ENCODE data around the gene CCDC88C. TPM values are rescaled to one million over a fixed set of nuclear protein-coding genes. Genes with fewer than 3 reads are reported as not detected.

CCDC88C gene
- total RNA-seq, 1 donor from 2014 or later = 2.8 TPM

DNA sequence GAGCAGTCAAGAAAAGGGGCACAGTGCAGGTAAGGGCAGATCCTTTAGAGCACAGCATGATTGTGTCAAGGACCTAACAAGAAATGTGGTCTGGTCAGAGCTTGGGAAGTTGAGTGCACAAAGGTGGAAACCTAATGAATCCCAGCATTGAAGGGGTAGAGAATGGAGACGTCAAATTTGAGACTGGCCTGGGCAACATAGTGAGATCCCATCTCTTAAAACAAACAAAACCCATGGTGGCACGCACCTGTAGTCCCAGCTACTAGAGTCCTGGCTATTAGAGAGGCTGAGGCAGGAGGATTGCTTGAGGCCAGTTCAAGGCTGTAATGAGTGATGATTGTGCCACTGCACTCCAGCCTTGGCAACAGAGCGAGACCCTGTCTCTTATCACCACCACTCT, 37.0 kb upstream of the CCDC88C start:
- H3K4me3 ChIP-seq = no peak overlapping the region
- H3K9me3 ChIP-seq (replicated peaks) = no peaks in the 10 kb centered on the region
- no peaks in the 10 kb centered on the region for H3K4me1 ChIP-seq
- TF ChIP-seq, protein P1, sequence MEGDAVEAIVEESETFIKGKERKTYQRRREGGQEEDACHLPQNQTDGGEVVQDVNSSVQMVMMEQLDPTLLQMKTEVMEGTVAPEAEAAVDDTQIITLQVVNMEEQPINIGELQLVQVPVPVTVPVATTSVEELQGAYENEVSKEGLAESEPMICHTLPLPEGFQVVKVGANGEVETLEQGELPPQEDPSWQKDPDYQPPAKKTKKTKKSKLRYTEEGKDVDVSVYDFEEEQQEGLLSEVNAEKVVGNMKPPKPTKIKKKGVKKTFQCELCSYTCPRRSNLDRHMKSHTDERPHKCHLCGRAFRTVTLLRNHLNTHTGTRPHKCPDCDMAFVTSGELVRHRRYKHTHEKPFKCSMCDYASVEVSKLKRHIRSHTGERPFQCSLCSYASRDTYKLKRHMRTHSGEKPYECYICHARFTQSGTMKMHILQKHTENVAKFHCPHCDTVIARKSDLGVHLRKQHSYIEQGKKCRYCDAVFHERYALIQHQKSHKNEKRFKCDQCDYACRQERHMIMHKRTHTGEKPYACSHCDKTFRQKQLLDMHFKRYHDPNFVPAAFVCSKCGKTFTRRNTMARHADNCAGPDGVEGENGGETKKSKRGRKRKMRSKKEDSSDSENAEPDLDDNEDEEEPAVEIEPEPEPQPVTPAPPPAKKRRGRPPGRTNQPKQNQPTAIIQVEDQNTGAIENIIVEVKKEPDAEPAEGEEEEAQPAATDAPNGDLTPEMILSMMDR (IDR thresholded peaks at IDR 0.05; ENCODE audit: borderline replicate concordance) = no peak
- intact Hi-C loops (cut with micrococcal nuclease) = no loop called here
- peaks cover 36% of the 10 kb centered on the region for H3K36me3 ChIP-seq
- no peak for DNase-seq
- no peak overlapping the region for H3K27ac ChIP-seq (replicated peaks)
- no peaks in the 10 kb centered on the region for H3K27me3 ChIP-seq (ENCODE audit: low read depth)

- no peaks in the 10 kb centered on the region for H3K27me3 ChIP-seq (ENCODE audit: low read depth)
- H3K9me3 ChIP-seq (replicated peaks) = no peaks in the 10 kb centered on the region
- H3K4me1 ChIP-seq = no peaks in the 10 kb centered on the region
- peaks cover 32% of the 10 kb centered on the region for H3K36me3 ChIP-seq
- H3K27ac ChIP-seq (replicated peaks) = no peak overlapping the region
- intact Hi-C loops (cut with micrococcal nuclease) = no loop called here
- no peak for DNase-seq
- no peak overlapping the region for H3K4me3 ChIP-seq
- TF ChIP-seq, protein P1 (IDR thresholded peaks at IDR 0.05; ENCODE audit: borderline replicate concordance) = no peak
Measured at GRCh38 chr14:91454155-91454554, 36.5 kb upstream of the CCDC88C start.

GRCh38 chr14:91453744-91454143, 36.1 kb upstream of the CCDC88C start:
- intact Hi-C loops (cut with micrococcal nuclease) = no loop called here
- H3K27ac ChIP-seq (replicated peaks) = no peak overlapping the region
- TF ChIP-seq, protein P1 (IDR thresholded peaks at IDR 0.05; ENCODE audit: borderline replicate concordance) = no peak

DNA sequence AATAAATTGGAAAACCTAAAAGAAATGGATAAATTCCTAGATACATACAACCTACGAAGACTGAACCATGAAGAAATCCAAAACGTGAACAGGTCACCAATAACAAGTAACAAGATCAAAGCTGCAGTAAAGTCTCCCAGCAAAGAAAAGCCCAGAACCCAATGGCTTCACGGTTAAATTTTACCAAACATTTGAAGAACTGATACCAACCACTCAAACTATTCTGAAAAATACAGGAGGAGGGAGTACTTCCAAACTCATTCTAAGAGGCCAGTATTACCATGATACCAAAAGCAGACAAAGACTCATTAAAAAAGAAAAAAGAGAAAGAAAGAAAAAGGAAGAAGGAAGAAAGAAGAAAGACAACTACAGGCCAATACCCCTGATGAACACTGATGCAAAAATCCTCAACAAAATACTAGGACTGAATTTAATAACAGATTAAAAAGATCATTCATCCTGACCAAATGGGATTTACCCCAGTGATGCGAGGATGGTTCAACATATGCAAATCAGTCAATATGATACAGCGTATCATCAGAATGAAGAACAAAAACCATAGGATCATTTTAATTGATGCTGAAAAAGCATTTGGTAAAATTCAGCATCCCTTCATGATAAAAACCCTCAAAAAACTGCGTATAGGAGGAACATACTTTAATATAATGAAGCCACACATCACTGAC, 26.9 kb upstream of the CCDC88C start:
- Histone ChIP-seq H3K4me1 (no peaks in the 10 kb centered on the region), H3K36me3 (no peaks in the 10 kb centered on the region), H3K27me3 (ENCODE audit: low read depth) (peaks cover 31% of the 10 kb centered on the region), H3K9me3 (replicated peaks) (peaks cover 7% of the 10 kb centered on the region), H3K27ac (replicated peaks) (no peak overlapping the region), H3K4me3 (no peak overlapping the region)
- TF ChIP-seq, protein P1 (IDR thresholded peaks at IDR 0.05; ENCODE audit: borderline replicate concordance) = no peak
- intact Hi-C loops (cut with micrococcal nuclease) = no loop called here
- no peak for DNase-seq

More at GRCh38 chr14:91453744-91454143, 36.1 kb upstream of the CCDC88C start:
- Histone ChIP-seq H3K4me1 (no peaks in the 10 kb centered on the region), H3K9me3 (replicated peaks) (no peaks in the 10 kb centered on the region), H3K4me3 (no peak overlapping the region), H3K27me3 (ENCODE audit: low read depth) (no peaks in the 10 kb centered on the region), H3K36me3 (peaks cover 28% of the 10 kb centered on the region)
- no peak for DNase-seq

DNA sequence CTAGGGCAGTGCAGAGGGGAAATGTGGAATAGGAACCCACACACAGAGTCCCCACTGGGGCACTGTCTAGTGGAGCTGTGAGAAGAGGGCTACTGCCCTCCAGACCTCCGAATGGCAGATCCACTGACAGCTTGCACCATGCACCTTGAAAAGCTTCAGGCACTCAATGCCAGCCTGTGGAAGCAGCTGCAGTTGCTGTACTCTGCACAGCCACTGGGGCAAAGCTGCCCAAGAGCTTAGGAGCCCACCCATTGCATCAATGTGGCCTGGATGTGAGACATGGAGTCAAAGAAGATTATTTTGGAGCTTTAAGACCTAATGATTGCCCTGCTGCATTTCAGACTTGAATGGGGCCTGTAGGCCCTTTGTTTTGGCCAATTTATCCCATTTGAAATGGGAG, 21.7 kb upstream of the CCDC88C start:
- H3K4me1 ChIP-seq = no peaks in the 10 kb centered on the region
- no peaks in the 10 kb centered on the region for H3K36me3 ChIP-seq
- TF ChIP-seq, protein P1 (IDR thresholded peaks at IDR 0.05; ENCODE audit: borderline replicate concordance) = no peak
- no peak overlapping the region for H3K27ac ChIP-seq (replicated peaks)
- no peaks in the 10 kb centered on the region for H3K9me3 ChIP-seq (replicated peaks)
- H3K4me3 ChIP-seq = no peak overlapping the region
- peaks cover 39% of the 10 kb centered on the region for H3K27me3 ChIP-seq (ENCODE audit: low read depth)
- intact Hi-C loops (cut with micrococcal nuclease) = no loop called here
- no peak for DNase-seq

Measured in left ventricle myocardium inferior (tissue), 1 donor.